Astrocyte (in vitro differentiated cells and primary cell): ENCODE data around the gene TNFRSF9. TPM values are rescaled to one million over a fixed set of nuclear protein-coding genes. Genes with fewer than 3 reads are reported as not detected.

Experiments used
- DNase-seq: peaks from one replicate; pipeline ENCODE4 v3.0.0-alpha.2; 2010; ENCODE audit warnings: low read depth
- FAIRE-seq: peaks from 2 replicates; lab custom pipeline; 2011; peaks lifted over from hg19 to GRCh38; lab: Jason Lieb, UNC
- H2AFZ ChIP-seq: 2 replicates; pipeline ENCODE4 v1.6.0; 2012; ENCODE audit warnings: low read depth, low read length, inconsistent platforms
- H3K27ac ChIP-seq: 2 replicates; pipeline ENCODE4 v1.5.1; 2011; ENCODE audit warnings: low read depth, low read length, inconsistent platforms
- H3K27me3 ChIP-seq: 2 replicates; pipeline ENCODE4 v1.6.0; 2011; ENCODE audit warnings: low read length, inconsistent platforms; ENCODE audit not compliant: insufficient read depth
- H3K36me3 ChIP-seq: 2 replicates; pipeline ENCODE4 v1.5.1; 2011; ENCODE audit warnings: low read length, inconsistent platforms; ENCODE audit not compliant: insufficient read depth
- H3K4me1 ChIP-seq: 2 replicates; pipeline ENCODE4 v1.5.1; 2011; ENCODE audit warnings: low read length, inconsistent platforms; ENCODE audit not compliant: insufficient read depth
- H3K4me2 ChIP-seq: 2 replicates; pipeline ENCODE4 v1.6.0; 2012; ENCODE audit warnings: low read length, inconsistent platforms
- H3K4me3 ChIP-seq: 2 replicates; pipeline ENCODE4 v1.5.1; 2011; ENCODE audit warnings: low read depth, mild to moderate bottlenecking, low read length, inconsistent platforms; ENCODE audit not compliant: insufficient read depth
- H3K79me2 ChIP-seq: 2 replicates; pipeline ENCODE4 v1.6.0; 2012; ENCODE audit warnings: mild to moderate bottlenecking, low read length, inconsistent platforms; ENCODE audit not compliant: insufficient read depth
- H3K9ac ChIP-seq: 2 replicates; pipeline ENCODE4 v1.6.0; 2012; ENCODE audit warnings: mild to moderate bottlenecking, low read length, inconsistent platforms
- H3K9me3 ChIP-seq: 2 replicates; pipeline ENCODE4 v1.5.1; 2012; ENCODE audit warnings: low read depth, mild to moderate bottlenecking, low read length, inconsistent platforms; ENCODE audit not compliant: insufficient read depth
- H4K20me1 ChIP-seq: 2 replicates; pipeline ENCODE4 v1.6.0; 2012; ENCODE audit warnings: low read length, inconsistent platforms; ENCODE audit not compliant: insufficient read depth
- H3K27ac Mint-ChIP-seq: one replicate; pipeline ENCODE4 v1.8.0; 2021; ENCODE audit warnings: mild to moderate bottlenecking, mixed read lengths; ENCODE audit not compliant: unreplicated experiment
- H3K27me3 Mint-ChIP-seq: one replicate; pipeline ENCODE4 v1.8.0; 2021; ENCODE audit warnings: low read depth, mixed read lengths; ENCODE audit not compliant: unreplicated experiment
- H3K36me3 Mint-ChIP-seq: one replicate; pipeline ENCODE4 v1.8.0; 2021; ENCODE audit warnings: low read depth, mixed read lengths; ENCODE audit not compliant: unreplicated experiment
- H3K4me1 Mint-ChIP-seq: one replicate; pipeline ENCODE4 v1.8.0; 2021; ENCODE audit warnings: low read depth, mixed read lengths; ENCODE audit not compliant: unreplicated experiment
- H3K4me3 Mint-ChIP-seq: one replicate; pipeline ENCODE4 v1.8.0; 2021; ENCODE audit warnings: mild to moderate bottlenecking, moderate library complexity, mixed read lengths; ENCODE audit not compliant: unreplicated experiment
- H3K9me3 Mint-ChIP-seq: one replicate; pipeline ENCODE4 v1.8.0; 2021; ENCODE audit warnings: mild to moderate bottlenecking, mixed read lengths; ENCODE audit not compliant: unreplicated experiment
- EZH2 ChIP-seq: IDR thresholded peaks from 2 replicates; pipeline ENCODE4 v1.6.1; 2012; ENCODE audit warnings: mild to moderate bottlenecking, low read length, inconsistent platforms; ENCODE audit not compliant: insufficient read depth
- total RNA-seq: library from RNA; stranded (reverse); gene quantifications from 2 replicates; pipeline ENCODE4 v1.2.1, GENCODE V29; 2021
- TF ChIP-seq, protein P1 (sequence below): IDR thresholded peaks from 2 replicates; pipeline ENCODE4 v1.5.1; 2011; ENCODE audit warnings: low read depth, mild to moderate bottlenecking, inconsistent platforms, low read length, moderate library complexity; ENCODE audit not compliant: insufficient read depth

TNFRSF9 gene
- total RNA-seq, 1 donor from 2014 or later = 3.4 TPM

DNA sequence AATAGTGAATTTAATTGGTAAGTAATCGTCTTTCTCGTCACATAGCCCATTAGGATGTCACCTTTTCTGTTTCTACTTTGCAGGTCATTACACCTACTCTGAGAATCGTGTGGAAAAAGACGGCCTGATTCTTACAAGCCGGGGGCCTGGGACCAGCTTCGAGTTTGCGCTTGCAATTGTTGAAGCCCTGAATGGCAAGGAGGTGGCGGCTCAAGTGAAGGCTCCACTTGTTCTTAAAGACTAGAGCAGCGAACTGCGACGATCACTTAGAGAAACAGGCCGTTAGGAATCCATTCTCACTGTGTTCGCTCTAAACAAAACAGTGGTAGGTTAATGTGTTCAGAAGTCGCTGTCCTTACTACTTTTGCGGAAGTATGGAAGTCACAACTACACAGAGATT is 44.2 kb upstream of the TNFRSF9 start:
- Mint-ChIP-seq H3K9me3 (no peaks in the 10 kb centered on the region), H3K4me1 (peaks cover 3% of the 10 kb centered on the region), H3K36me3 (peaks cover 25% of the 10 kb centered on the region), H3K4me3 (no peak overlapping the region), H3K27me3 (no peaks in the 10 kb centered on the region), H3K27ac (no peak overlapping the region)
- DNase-seq (no peak), FAIRE-seq (no peak)
- Histone ChIP-seq H3K27me3 (no peaks in the 10 kb centered on the region), H3K79me2 (peaks cover 5% of the 10 kb centered on the region), H3K9me3 (no peaks in the 10 kb centered on the region), H3K36me3 (peaks cover 28% of the 10 kb centered on the region), H3K4me3 (no peak overlapping the region), H3K4me1 (peaks cover 3% of the 10 kb centered on the region), H3K27ac (no peak overlapping the region), H3K4me2 (no peak overlapping the region), H4K20me1 (peaks cover 13% of the 10 kb centered on the region), H2AFZ (no peak overlapping the region), H3K9ac (no peak overlapping the region)
- TF ChIP-seq EZH2 = no peak
- TF ChIP-seq, protein P1, sequence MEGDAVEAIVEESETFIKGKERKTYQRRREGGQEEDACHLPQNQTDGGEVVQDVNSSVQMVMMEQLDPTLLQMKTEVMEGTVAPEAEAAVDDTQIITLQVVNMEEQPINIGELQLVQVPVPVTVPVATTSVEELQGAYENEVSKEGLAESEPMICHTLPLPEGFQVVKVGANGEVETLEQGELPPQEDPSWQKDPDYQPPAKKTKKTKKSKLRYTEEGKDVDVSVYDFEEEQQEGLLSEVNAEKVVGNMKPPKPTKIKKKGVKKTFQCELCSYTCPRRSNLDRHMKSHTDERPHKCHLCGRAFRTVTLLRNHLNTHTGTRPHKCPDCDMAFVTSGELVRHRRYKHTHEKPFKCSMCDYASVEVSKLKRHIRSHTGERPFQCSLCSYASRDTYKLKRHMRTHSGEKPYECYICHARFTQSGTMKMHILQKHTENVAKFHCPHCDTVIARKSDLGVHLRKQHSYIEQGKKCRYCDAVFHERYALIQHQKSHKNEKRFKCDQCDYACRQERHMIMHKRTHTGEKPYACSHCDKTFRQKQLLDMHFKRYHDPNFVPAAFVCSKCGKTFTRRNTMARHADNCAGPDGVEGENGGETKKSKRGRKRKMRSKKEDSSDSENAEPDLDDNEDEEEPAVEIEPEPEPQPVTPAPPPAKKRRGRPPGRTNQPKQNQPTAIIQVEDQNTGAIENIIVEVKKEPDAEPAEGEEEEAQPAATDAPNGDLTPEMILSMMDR = no peak

DNA sequence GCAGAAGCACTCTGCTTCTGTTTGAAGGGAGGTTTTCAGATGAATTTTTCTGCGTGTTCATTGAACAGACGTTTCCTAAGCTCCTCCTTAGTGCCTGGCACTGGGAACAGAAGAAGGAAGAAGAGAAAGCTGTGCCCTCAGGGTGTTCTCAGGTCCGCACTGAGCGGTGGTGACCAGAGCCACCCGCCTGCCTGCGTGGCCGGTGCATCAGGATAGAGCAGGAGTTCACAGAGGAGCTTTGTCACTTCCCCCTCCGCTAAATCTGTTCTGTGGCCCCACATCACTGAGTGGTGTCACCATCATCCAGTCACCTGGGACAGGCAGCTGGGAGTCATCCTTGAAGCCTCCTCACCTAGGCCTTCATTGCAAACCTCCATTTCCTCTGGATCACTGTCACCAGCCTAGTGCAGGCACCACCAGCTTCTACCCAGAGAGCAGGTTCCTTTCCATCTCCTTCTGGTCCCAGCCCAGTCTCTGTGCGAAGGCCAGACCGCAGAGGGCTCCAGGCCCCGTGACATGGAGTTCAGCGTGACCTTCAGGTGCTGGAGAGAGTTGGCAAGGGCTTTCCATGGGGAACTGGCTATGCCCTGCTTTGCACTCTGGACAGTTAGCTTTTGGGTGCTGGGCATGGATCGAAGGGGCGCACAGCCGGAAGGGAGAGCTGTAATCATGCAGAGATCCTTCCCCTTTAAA is 42.6 kb upstream of the TNFRSF9 start:
- Histone ChIP-seq H4K20me1 (peaks cover 13% of the 10 kb centered on the region), H3K4me3 (no peak overlapping the region), H3K4me1 (peaks cover 3% of the 10 kb centered on the region), H3K9ac (no peak overlapping the region), H3K9me3 (no peaks in the 10 kb centered on the region), H3K27ac (no peak overlapping the region), H2AFZ (no peak overlapping the region), H3K27me3 (no peaks in the 10 kb centered on the region), H3K36me3 (peaks cover 39% of the 10 kb centered on the region), H3K79me2 (peaks cover 5% of the 10 kb centered on the region), H3K4me2 (no peak overlapping the region)
- no peaks in the 10 kb centered on the region for H3K27me3 Mint-ChIP-seq
- FAIRE-seq = no peak
- H3K27ac Mint-ChIP-seq = no peak overlapping the region
- TF ChIP-seq, protein P1 = no peak
- TF ChIP-seq EZH2 = no peak
- peaks cover 22% of the 10 kb centered on the region for H3K36me3 Mint-ChIP-seq
- no peaks in the 10 kb centered on the region for H3K9me3 Mint-ChIP-seq
- H3K4me3 Mint-ChIP-seq = no peak overlapping the region
- peaks cover 3% of the 10 kb centered on the region for H3K4me1 Mint-ChIP-seq
- no peak for DNase-seq

DNA sequence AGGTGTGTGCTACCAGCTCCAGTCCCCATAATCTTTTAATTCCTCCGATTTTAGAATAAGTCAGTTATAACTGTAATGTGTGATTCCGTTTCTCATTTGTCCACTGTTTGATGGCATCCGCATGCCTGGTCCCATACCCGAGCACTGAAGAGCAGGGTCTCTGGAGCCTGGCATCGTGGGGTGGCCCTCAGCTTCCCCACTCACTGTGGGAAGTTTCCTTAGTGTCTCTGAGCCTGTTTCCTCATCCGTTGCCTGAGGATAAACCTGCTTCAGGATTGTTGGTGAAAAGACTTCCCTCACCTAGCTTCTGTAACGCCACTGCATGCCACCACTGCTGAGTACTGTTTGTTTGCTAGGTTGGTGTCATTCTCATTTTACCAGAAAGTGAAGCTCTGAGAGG is 40.3 kb upstream of the TNFRSF9 start:
- TF ChIP-seq, protein P1 = no peak
- TF ChIP-seq EZH2 = no peak
- DNase-seq (no peak), FAIRE-seq (no peak)
- Mint-ChIP-seq H3K9me3 (no peaks in the 10 kb centered on the region), H3K4me1 (peaks cover 3% of the 10 kb centered on the region), H3K36me3 (peaks cover 22% of the 10 kb centered on the region), H3K27ac (no peak overlapping the region), H3K4me3 (no peak overlapping the region), H3K27me3 (no peaks in the 10 kb centered on the region)
- peaks cover 3% of the 10 kb centered on the region for H3K4me1 ChIP-seq
- no peak overlapping the region for H3K9ac ChIP-seq
- no peak overlapping the region for H3K4me3 ChIP-seq
- H3K27me3 ChIP-seq = no peaks in the 10 kb centered on the region
- peaks cover 13% of the 10 kb centered on the region for H4K20me1 ChIP-seq
- H3K36me3 ChIP-seq = peaks cover 53% of the 10 kb centered on the region
- no peak overlapping the region for H3K27ac ChIP-seq
- peaks cover 10% of the 10 kb centered on the region for H3K79me2 ChIP-seq
- no peaks in the 10 kb centered on the region for H3K9me3 ChIP-seq
- H3K4me2 ChIP-seq = no peak overlapping the region
- no peak overlapping the region for H2AFZ ChIP-seq
